ENCODE data around the gene RHOXF2B.
"Not testable (repeated sequence)": the region's sequence is repeated elsewhere in the genome, so short reads cannot be mapped to it uniquely, and the experiment has no call there.

Gene RHOXF2B

DNA sequence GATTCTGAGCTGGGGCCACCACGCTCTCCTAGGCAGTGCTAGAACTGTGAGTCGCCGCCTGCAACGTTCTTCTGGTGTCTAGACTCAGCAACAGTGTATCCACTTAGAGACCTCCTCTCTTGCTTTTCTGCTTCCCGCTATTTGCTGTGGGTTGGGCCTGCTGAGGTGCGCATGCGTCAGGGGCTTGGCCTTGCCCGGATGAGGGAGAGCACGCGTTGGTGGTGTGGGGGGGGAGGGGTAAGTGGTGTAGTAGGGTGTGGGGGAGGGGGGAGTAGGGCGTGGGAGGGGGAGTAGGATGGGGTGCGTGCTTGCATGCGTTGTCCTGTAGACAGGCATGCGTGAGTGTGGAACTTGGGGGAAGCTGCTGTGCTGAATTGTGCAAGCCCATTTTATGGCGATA lies at the start of gene RHOXF2B:
RHOXF2B (minus strand) TSS at position 101 of the 400 bp plus-strand sequence. CDS start 138 bp downstream, outside the sequence.
- not testable (repeated sequence) for H3K27ac ChIP-seq (ENCODE audit: low read depth, low read length); H3K27me3 ChIP-seq (ENCODE audit: control insufficient read depth in 1 of 2, insufficient read depth in 2 of 2, low read length in 2 of 2); H3K4me3 ChIP-seq (ENCODE audit: low read depth in 1 of 2, low read length in 2 of 2); H3K9me3 ChIP-seq (ENCODE audit: control insufficient read depth in 1 of 2, low read length in 2 of 2); H3K9ac ChIP-seq (ENCODE audit: low read depth in 1 of 2, low read length in 2 of 2); H3K36me3 ChIP-seq (ENCODE audit: control insufficient read depth in 1 of 2, insufficient read depth in 2 of 2, low read length in 2 of 2); H3K4me1 ChIP-seq (ENCODE audit: control insufficient read depth in 1 of 2, insufficient read depth in 2 of 2, low read length in 2 of 2)

DNA sequence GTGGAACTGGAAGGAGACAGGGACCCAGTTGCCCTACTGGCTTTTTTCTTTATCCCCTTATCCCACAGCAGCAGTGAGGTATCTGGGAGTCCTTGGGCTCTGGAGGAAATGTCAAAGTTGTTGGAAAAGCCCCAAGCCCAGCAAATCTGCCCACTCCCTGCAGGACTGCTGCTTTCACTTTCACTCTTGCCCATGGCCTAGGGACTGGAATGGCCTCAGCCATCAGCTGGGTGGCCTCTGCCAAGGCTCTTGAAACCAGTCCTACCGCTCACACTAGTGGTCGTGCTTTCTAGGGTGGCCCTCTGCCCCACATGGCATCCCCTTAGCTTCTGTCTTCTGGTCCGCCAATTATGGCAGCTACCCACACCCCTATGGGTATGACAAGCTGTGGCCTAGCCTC lies 48.0 kb upstream of the RHOXF2B start:
- H3K4me1 ChIP-seq (ENCODE audit: control insufficient read depth in 1 of 2, insufficient read depth in 2 of 2, low read length in 2 of 2) = no peaks in the 10 kb centered on the region
- H3K9ac ChIP-seq (ENCODE audit: low read depth in 1 of 2, low read length in 2 of 2) = no peak overlapping the region
- no peak overlapping the region for H3K27ac ChIP-seq (ENCODE audit: low read depth, low read length)
- no peaks in the 10 kb centered on the region for H3K27me3 ChIP-seq (ENCODE audit: control insufficient read depth in 1 of 2, insufficient read depth in 2 of 2, low read length in 2 of 2)
- no peaks in the 10 kb centered on the region for H3K36me3 ChIP-seq (ENCODE audit: control insufficient read depth in 1 of 2, insufficient read depth in 2 of 2, low read length in 2 of 2)
- no peak overlapping the region for H3K4me3 ChIP-seq (ENCODE audit: low read depth in 1 of 2, low read length in 2 of 2)
- H3K9me3 ChIP-seq (ENCODE audit: control insufficient read depth in 1 of 2, low read length in 2 of 2) = no peaks in the 10 kb centered on the region

DNA sequence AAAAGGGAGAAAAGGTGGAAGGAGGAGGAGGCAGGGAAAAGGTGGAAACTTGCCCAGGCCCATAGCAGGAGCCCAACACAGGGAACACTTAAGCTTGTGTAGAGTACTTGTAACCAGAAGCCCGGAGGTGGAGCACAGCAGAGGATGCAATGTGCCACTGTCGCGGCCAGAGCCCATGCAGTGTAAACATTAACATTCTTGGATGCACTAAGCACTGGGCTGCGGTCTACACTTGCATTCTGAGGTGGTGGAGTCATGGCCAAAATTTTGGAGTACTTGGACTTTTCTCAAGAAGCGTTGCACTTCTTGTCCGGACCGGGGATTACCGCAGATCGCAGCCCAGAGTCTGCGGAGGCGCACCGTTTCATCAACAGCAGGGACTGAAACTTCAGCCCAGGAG lies 42.7 kb upstream of the RHOXF2B start:
- no peak overlapping the region for H3K27ac ChIP-seq (ENCODE audit: low read depth, low read length)

DNA sequence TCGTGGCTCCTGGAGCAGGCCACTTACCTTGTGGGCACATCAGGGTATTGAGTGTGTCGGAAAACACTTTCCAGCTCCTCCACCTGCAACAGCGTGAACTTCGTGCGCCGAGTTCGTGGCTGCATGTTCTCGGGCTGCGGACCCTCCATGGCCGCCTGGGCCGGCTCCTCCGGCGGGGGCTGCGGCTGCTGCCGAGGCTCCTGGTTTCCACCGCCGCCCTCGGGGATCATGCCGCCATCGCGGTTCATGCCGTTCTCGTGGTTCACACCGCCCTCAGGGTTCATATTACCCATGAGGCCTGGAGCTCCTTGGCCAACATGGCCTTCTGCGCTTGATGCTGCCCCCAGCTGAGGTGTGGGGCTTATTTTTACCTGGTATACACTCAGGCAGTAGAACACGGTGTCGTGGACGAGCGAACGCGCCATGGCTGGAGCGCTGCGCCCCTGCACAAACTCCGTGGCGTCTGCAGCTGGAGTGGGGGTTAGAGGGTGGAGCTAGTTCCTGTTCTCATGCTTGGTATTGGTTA lies 38.0 kb upstream of the RHOXF2B start, which contains the start of gene RHOXF1:
RHOXF1 (minus strand) TSS at position 476 of the 526 bp plus-strand sequence; CDS start at position 425, 51 bp downstream.
- Histone ChIP-seq H3K4me1 (ENCODE audit: control insufficient read depth in 1 of 2, insufficient read depth in 2 of 2, low read length in 2 of 2) (no peaks in the 10 kb centered on the region), H3K9ac (ENCODE audit: low read depth in 1 of 2, low read length in 2 of 2) (no peak within 1 kb of the TSS), H3K4me3 (ENCODE audit: low read depth in 1 of 2, low read length in 2 of 2) (no peak within 1 kb of the TSS), H3K36me3 (ENCODE audit: control insufficient read depth in 1 of 2, insufficient read depth in 2 of 2, low read length in 2 of 2) (no peaks in the 10 kb centered on the region), H3K27me3 (ENCODE audit: control insufficient read depth in 1 of 2, insufficient read depth in 2 of 2, low read length in 2 of 2) (no peaks in the 10 kb centered on the region), H3K27ac (ENCODE audit: low read depth, low read length) (no peak within 1 kb of the TSS), H3K9me3 (ENCODE audit: control insufficient read depth in 1 of 2, low read length in 2 of 2) (no peaks in the 10 kb centered on the region)

More for the DNA sequence above, 42.7 kb upstream of the RHOXF2B start:
- H3K27me3 ChIP-seq (ENCODE audit: control insufficient read depth in 1 of 2, insufficient read depth in 2 of 2, low read length in 2 of 2) = no peaks in the 10 kb centered on the region
- no peaks in the 10 kb centered on the region for H3K9me3 ChIP-seq (ENCODE audit: control insufficient read depth in 1 of 2, low read length in 2 of 2)
- no peaks in the 10 kb centered on the region for H3K4me1 ChIP-seq (ENCODE audit: control insufficient read depth in 1 of 2, insufficient read depth in 2 of 2, low read length in 2 of 2)
- no peak overlapping the region for H3K9ac ChIP-seq (ENCODE audit: low read depth in 1 of 2, low read length in 2 of 2)
- no peak overlapping the region for H3K4me3 ChIP-seq (ENCODE audit: low read depth in 1 of 2, low read length in 2 of 2)
- no peaks in the 10 kb centered on the region for H3K36me3 ChIP-seq (ENCODE audit: control insufficient read depth in 1 of 2, insufficient read depth in 2 of 2, low read length in 2 of 2)

DNA sequence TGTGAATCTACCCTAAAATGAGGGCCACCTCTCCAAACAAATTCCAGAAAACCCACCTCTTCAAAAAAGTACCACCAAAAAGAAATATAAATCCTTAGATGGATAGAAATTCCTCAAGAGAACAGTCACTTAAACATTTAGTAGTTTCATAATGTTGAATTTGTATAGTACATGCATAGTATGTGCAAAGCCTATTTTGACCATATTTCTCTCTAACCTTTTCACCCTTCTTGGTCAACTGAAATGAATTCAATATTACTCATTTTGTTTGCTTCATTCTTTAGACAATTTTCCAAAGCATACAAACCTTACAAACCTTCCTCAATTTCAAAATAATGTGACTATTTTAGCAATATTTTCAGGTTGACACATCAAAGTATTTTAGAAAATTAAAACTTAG lies 34.1 kb upstream of the RHOXF2B start:
- Histone ChIP-seq H3K4me1 (ENCODE audit: control insufficient read depth in 1 of 2, insufficient read depth in 2 of 2, low read length in 2 of 2) (no peaks in the 10 kb centered on the region), H3K27me3 (ENCODE audit: control insufficient read depth in 1 of 2, insufficient read depth in 2 of 2, low read length in 2 of 2) (no peaks in the 10 kb centered on the region)

DNA sequence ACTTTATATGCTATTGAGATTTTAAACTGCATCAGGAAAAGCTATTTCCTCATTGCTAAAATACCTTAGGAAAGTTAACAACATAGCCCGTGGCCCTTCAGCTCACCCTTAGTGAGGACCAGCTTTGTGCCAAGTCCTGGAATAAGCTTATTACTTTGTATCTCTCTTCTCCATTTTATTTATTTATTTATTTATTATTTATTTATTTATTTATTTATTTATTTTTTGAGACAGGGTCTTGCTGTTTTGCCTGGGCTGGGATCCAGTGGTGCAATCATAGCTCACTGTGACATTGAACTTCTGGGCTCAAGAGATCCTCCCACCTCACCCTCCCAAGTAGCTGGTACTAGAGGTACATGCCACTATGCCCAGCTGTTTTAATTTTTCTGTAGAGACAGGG lies 31.9 kb upstream of the RHOXF2B start:
- Histone ChIP-seq H3K27ac (ENCODE audit: low read depth, low read length) (no peak overlapping the region), H3K9ac (ENCODE audit: low read depth in 1 of 2, low read length in 2 of 2) (no peak overlapping the region), H3K27me3 (ENCODE audit: control insufficient read depth in 1 of 2, insufficient read depth in 2 of 2, low read length in 2 of 2) (no peaks in the 10 kb centered on the region), H3K36me3 (ENCODE audit: control insufficient read depth in 1 of 2, insufficient read depth in 2 of 2, low read length in 2 of 2) (no peaks in the 10 kb centered on the region), H3K9me3 (ENCODE audit: control insufficient read depth in 1 of 2, low read length in 2 of 2) (no peaks in the 10 kb centered on the region), H3K4me3 (ENCODE audit: low read depth in 1 of 2, low read length in 2 of 2) (no peak overlapping the region), H3K4me1 (ENCODE audit: control insufficient read depth in 1 of 2, insufficient read depth in 2 of 2, low read length in 2 of 2) (no peaks in the 10 kb centered on the region)

More for the DNA sequence above, 34.1 kb upstream of the RHOXF2B start:
- no peak overlapping the region for H3K4me3 ChIP-seq (ENCODE audit: low read depth in 1 of 2, low read length in 2 of 2)
- H3K36me3 ChIP-seq (ENCODE audit: control insufficient read depth in 1 of 2, insufficient read depth in 2 of 2, low read length in 2 of 2) = no peaks in the 10 kb centered on the region
- no peak overlapping the region for H3K9ac ChIP-seq (ENCODE audit: low read depth in 1 of 2, low read length in 2 of 2)
- H3K9me3 ChIP-seq (ENCODE audit: control insufficient read depth in 1 of 2, low read length in 2 of 2) = no peaks in the 10 kb centered on the region
- H3K27ac ChIP-seq (ENCODE audit: low read depth, low read length) = no peak overlapping the region

DNA sequence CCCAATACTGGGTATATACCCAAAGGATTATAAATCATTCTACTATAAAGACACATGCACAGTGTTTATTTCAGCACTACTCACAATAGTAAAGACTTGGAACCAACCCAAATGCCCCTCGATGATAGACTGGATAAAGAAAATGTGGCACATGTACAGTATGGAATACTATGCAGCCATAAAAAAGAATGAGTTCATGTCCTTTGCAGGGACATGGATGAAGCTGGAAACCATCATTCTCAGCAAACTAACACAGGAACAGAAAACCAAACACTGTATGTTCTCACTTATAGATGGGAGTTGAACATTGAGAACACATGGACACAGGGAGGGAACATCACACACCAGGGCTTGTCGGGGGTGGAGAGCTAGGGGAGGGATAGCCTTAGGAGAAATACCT lies 27.2 kb upstream of the RHOXF2B start:
- H3K9ac ChIP-seq (ENCODE audit: low read depth in 1 of 2, low read length in 2 of 2); H3K4me3 ChIP-seq (ENCODE audit: low read depth in 1 of 2, low read length in 2 of 2); H3K4me1 ChIP-seq (ENCODE audit: control insufficient read depth in 1 of 2, insufficient read depth in 2 of 2, low read length in 2 of 2); H3K36me3 ChIP-seq (ENCODE audit: control insufficient read depth in 1 of 2, insufficient read depth in 2 of 2, low read length in 2 of 2); H3K27ac ChIP-seq (ENCODE audit: low read depth, low read length); H3K9me3 ChIP-seq (ENCODE audit: control insufficient read depth in 1 of 2, low read length in 2 of 2); H3K27me3 ChIP-seq (ENCODE audit: control insufficient read depth in 1 of 2, insufficient read depth in 2 of 2, low read length in 2 of 2): not testable (repeated sequence)

DNA sequence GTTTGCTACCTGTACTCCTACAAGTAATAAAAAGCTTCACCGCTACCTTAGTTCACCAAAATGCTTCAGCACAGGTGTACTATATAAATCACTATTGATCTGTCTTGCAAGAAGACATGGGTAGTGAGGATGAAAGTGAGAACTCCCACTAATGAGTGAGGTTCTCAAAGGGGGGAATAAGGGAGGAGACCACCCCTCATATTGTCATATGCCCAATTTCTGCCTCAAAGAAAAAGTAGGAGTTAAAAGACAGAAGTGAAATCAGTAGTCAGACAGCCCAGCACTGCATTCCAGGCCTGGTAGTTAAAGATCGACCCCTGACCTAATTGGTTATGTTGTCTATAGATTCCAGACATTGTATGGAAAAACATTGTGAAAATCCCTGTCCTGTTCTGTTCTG lies 23.6 kb upstream of the RHOXF2B start:
- H3K4me1 ChIP-seq (ENCODE audit: control insufficient read depth in 1 of 2, insufficient read depth in 2 of 2, low read length in 2 of 2); H3K4me3 ChIP-seq (ENCODE audit: low read depth in 1 of 2, low read length in 2 of 2); H3K9me3 ChIP-seq (ENCODE audit: control insufficient read depth in 1 of 2, low read length in 2 of 2); H3K36me3 ChIP-seq (ENCODE audit: control insufficient read depth in 1 of 2, insufficient read depth in 2 of 2, low read length in 2 of 2); H3K27ac ChIP-seq (ENCODE audit: low read depth, low read length); H3K27me3 ChIP-seq (ENCODE audit: control insufficient read depth in 1 of 2, insufficient read depth in 2 of 2, low read length in 2 of 2); H3K9ac ChIP-seq (ENCODE audit: low read depth in 1 of 2, low read length in 2 of 2): not testable (repeated sequence)

DNA sequence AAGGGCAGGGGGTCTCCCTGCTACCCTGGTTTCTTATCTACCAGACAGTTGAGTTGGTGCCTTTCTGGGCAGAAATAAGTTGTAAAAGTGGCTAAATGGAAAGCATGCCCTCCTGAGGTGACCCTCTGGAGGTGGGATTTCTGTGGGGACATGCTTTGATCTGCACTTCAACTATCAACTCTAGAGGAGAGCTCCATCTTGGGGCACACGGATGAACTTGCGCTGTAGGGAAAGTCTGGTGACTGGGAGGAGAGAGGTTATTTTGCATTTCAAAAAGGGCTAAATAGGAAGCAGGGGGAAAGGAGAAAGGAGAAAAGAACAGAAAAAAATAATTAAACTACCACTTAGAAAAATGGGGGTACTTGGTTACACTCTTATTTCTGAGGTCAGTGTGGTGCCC lies 12.7 kb upstream of the RHOXF2B start:
- no peaks in the 10 kb centered on the region for H3K4me1 ChIP-seq (ENCODE audit: control insufficient read depth in 1 of 2, insufficient read depth in 2 of 2, low read length in 2 of 2)
- no peaks in the 10 kb centered on the region for H3K9me3 ChIP-seq (ENCODE audit: control insufficient read depth in 1 of 2, low read length in 2 of 2)
- no peak overlapping the region for H3K9ac ChIP-seq (ENCODE audit: low read depth in 1 of 2, low read length in 2 of 2)
- no peak overlapping the region for H3K27ac ChIP-seq (ENCODE audit: low read depth, low read length)
- no peaks in the 10 kb centered on the region for H3K27me3 ChIP-seq (ENCODE audit: control insufficient read depth in 1 of 2, insufficient read depth in 2 of 2, low read length in 2 of 2)
- no peaks in the 10 kb centered on the region for H3K36me3 ChIP-seq (ENCODE audit: control insufficient read depth in 1 of 2, insufficient read depth in 2 of 2, low read length in 2 of 2)
- H3K4me3 ChIP-seq (ENCODE audit: low read depth in 1 of 2, low read length in 2 of 2) = no peak overlapping the region

DNA sequence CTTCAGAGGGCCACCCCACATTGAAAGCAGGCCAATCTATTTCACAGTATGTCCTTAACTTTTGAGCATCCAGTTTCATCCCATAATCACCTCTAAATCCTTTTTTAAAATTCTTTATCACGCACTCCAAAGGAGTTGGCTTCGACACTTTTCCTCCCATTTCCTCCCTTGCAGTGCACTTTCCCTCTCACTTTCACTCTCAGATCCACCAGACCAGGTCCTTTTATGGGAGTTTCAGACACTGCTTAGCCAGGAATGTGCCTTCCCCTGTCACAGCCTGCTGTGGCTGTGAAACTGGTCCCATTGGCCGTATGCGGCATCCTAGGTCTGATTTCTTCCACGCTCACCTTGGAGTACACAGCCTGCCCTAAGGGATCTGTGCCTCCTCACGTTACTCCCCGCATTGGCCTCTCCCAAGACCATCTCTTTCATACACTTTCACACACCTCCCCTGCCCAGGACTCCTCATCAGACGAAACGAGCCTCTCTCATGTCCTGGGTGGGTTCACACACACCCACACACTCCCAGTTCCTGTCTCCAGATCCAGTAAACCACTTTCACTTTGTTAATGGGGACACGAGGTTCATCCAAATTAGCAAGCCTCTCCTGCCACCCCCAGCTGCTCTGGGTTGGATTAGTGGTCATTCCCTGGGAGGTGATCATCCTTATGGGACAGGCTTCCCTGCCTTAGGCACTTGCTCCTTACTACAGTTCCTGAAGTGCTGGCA lies 10.0 kb upstream of the RHOXF2B start:
- no peak overlapping the region for H3K9ac ChIP-seq (ENCODE audit: low read depth in 1 of 2, low read length in 2 of 2)
- H3K27ac ChIP-seq (ENCODE audit: low read depth, low read length) = no peak overlapping the region
- H3K4me3 ChIP-seq (ENCODE audit: low read depth in 1 of 2, low read length in 2 of 2) = no peak overlapping the region
- no peaks in the 10 kb centered on the region for H3K9me3 ChIP-seq (ENCODE audit: control insufficient read depth in 1 of 2, low read length in 2 of 2)
- H3K36me3 ChIP-seq (ENCODE audit: control insufficient read depth in 1 of 2, insufficient read depth in 2 of 2, low read length in 2 of 2) = no peaks in the 10 kb centered on the region
- no peaks in the 10 kb centered on the region for H3K4me1 ChIP-seq (ENCODE audit: control insufficient read depth in 1 of 2, insufficient read depth in 2 of 2, low read length in 2 of 2)
- H3K27me3 ChIP-seq (ENCODE audit: control insufficient read depth in 1 of 2, insufficient read depth in 2 of 2, low read length in 2 of 2) = no peaks in the 10 kb centered on the region
